Activated naive CD8-positive, alpha-beta T cell treated with anti-CD3 and anti-CD28 coated beads, Interleukin-2, amount 50 U/mL, for 24 hours (primary cell): ENCODE results near the gene PINLYP.
"Not testable (repeated sequence)": the region's sequence is repeated elsewhere in the genome, so short reads cannot be mapped to it uniquely, and the experiment has no call there.

ENCODE experiments used
- ATAC-seq: fragments of 150-1000 bp; cut with Tn5 transposase; one replicate; pipeline ENCODE4 v1.10.0; 2021
- DNase-seq: peaks from one replicate; pipeline ENCODE4 v3.0.0; 2021
- H3K27ac Mint-ChIP-seq: one replicate; pipeline ENCODE4 v1.8.0; 2021; ENCODE audit warnings: mild to moderate bottlenecking, mixed read lengths
- H3K27me3 Mint-ChIP-seq: one replicate; pipeline ENCODE4 v1.8.0; 2021; ENCODE audit warnings: mixed read lengths
- H3K36me3 Mint-ChIP-seq: one replicate; pipeline ENCODE4 v1.8.0; 2021; ENCODE audit warnings: low read depth, mixed read lengths
- H3K4me1 Mint-ChIP-seq: one replicate; pipeline ENCODE4 v1.8.0; 2021; ENCODE audit warnings: mixed read lengths
- H3K4me3 Mint-ChIP-seq: one replicate; pipeline ENCODE4 v1.8.0; 2021; ENCODE audit warnings: mild to moderate bottlenecking, moderate library complexity, mixed read lengths
- H3K9me3 Mint-ChIP-seq: one replicate; pipeline ENCODE4 v1.8.0; 2021; ENCODE audit warnings: mixed read lengths

The PINLYP gene

DNA sequence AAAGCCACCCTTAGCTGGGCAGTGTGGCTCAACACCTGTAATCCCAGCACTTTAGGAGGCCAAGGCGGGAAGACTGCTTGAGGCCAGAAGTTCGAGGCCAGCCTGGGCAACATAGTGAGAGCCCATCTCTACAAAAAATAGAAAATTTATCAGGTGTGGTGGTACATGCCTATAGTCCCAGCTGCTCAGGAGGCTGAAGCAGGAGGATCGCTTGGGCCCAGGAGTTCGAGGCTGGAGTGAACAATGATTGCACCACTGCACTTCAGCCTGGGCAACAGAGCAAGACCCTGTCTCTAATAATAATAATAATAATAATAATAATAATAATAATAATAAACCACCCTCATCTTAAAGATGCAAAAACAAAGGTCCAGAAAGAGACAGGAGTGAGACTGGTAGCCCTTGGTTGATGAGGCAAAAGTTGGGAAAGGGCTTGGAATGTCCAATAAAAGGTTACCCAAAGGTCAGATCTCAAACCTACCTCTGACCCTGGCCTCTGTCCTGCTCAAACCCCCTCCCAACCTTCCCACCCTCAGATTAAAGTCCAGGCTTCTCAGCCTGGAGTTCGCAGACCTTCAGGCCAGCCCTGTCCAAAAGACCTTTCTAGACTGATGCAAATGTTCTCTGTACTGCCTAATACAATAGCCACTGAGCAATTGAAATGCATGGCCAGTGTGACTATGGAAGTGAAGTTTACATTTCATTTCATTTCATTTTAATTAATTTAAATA, 33.5 kb upstream of the PINLYP start:
- H3K36me3 Mint-ChIP-seq: peaks cover 43% of the 10 kb centered on the region
- H3K4me1 Mint-ChIP-seq: no peaks in the 10 kb centered on the region
- DNase-seq (no peak), ATAC-seq (no peak)
- no peak overlapping the region for H3K4me3 Mint-ChIP-seq
- peaks cover 10% of the 10 kb centered on the region for H3K9me3 Mint-ChIP-seq
- no peaks in the 10 kb centered on the region for H3K27me3 Mint-ChIP-seq
- no peak overlapping the region for H3K27ac Mint-ChIP-seq

DNA sequence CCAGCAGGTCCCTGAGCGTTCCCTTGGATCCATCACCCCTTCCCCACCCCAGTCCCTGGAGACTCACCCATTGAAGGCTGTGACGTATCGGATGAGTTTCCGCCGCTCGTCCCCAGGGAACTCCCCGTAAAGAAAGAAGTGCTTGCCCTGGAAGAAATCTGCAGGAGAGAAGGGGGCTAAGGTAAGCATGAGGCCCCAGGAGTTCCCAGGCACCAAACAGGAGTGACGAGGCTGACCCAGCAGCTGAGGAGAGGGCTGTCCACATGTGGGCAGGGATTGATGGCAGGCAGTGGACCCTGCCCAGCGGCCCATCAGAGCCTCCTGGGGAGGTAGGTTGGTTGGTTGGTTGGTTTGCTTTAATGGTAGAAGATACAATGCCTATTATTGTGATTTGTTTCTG, 31.5 kb upstream of the PINLYP start:
- Mint-ChIP-seq H3K4me1 (no peaks in the 10 kb centered on the region), H3K4me3 (no peak overlapping the region), H3K36me3 (peaks cover 28% of the 10 kb centered on the region), H3K27me3 (no peaks in the 10 kb centered on the region), H3K27ac (no peak overlapping the region), H3K9me3 (peaks cover 3% of the 10 kb centered on the region)
- no peak for DNase-seq
- ATAC-seq: no peak

GRCh38 chr19:43545276-43545675, 30.3 kb upstream of the PINLYP start:
- DNase-seq: no peak
- H3K9me3 Mint-ChIP-seq: no peaks in the 10 kb centered on the region
- peaks cover 18% of the 10 kb centered on the region for H3K36me3 Mint-ChIP-seq
- no peak overlapping the region for H3K27ac Mint-ChIP-seq
- H3K4me1 Mint-ChIP-seq: no peaks in the 10 kb centered on the region
- no peak overlapping the region for H3K4me3 Mint-ChIP-seq
- no peaks in the 10 kb centered on the region for H3K27me3 Mint-ChIP-seq
- ATAC-seq: no peak

DNA sequence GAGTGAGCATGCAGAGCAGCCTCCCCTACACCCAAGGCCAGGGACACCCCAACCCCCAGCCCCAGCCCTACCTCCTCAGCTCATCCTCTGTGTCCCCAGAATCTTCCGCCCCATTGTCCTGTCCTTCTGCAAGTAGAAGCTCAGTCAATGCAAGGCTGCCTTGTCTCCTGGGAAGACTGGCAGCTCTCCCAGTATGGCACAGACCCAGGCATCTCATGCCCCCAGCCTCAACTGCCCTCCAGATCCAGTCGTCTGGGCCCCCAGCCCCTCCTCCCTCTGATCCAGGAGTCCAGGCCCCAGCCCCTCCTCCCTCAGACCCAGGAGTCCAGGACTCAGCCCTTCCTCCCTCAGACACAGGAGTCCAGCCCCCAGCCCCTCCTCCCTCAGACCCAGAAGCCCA, 29.6 kb upstream of the PINLYP start:
- no peak for ATAC-seq
- Mint-ChIP-seq H3K9me3 (no peaks in the 10 kb centered on the region), H3K36me3 (peaks cover 14% of the 10 kb centered on the region), H3K4me3 (no peak overlapping the region), H3K27ac (no peak overlapping the region), H3K27me3 (no peaks in the 10 kb centered on the region), H3K4me1 (no peaks in the 10 kb centered on the region)
- DNase-seq: no peak

- no peak overlapping the region for H3K4me3 Mint-ChIP-seq
- no peak overlapping the region for H3K27ac Mint-ChIP-seq
- DNase-seq (no peak), ATAC-seq (no peak)
- peaks cover 10% of the 10 kb centered on the region for H3K36me3 Mint-ChIP-seq
- H3K9me3 Mint-ChIP-seq: no peaks in the 10 kb centered on the region
- H3K27me3 Mint-ChIP-seq: no peaks in the 10 kb centered on the region
- no peaks in the 10 kb centered on the region for H3K4me1 Mint-ChIP-seq
Observed at GRCh38 chr19:43546581-43546980, 29.0 kb upstream of the PINLYP start.

GRCh38 chr19:43547926-43548325, 27.7 kb upstream of the PINLYP start:
- DNase-seq, ATAC-seq, H3K4me1 Mint-ChIP-seq, H3K36me3 Mint-ChIP-seq, H3K4me3 Mint-ChIP-seq, H3K27ac Mint-ChIP-seq, H3K9me3 Mint-ChIP-seq, H3K27me3 Mint-ChIP-seq: not testable (repeated sequence)

GRCh38 chr19:43548706-43549105, 26.9 kb upstream of the PINLYP start:
- no peak overlapping the region for H3K4me3 Mint-ChIP-seq
- H3K27ac Mint-ChIP-seq: no peak overlapping the region
- no peaks in the 10 kb centered on the region for H3K9me3 Mint-ChIP-seq
- H3K36me3 Mint-ChIP-seq: peaks cover 4% of the 10 kb centered on the region
- ATAC-seq (no peak), DNase-seq (no peak)
- no peaks in the 10 kb centered on the region for H3K4me1 Mint-ChIP-seq
- H3K27me3 Mint-ChIP-seq: no peaks in the 10 kb centered on the region

- ATAC-seq (no peak), DNase-seq (no peak)
- no peaks in the 10 kb centered on the region for H3K9me3 Mint-ChIP-seq
- peaks cover 8% of the 10 kb centered on the region for H3K36me3 Mint-ChIP-seq
- H3K4me1 Mint-ChIP-seq: peaks cover 7% of the 10 kb centered on the region
- H3K27me3 Mint-ChIP-seq: no peaks in the 10 kb centered on the region
- H3K4me3 Mint-ChIP-seq: no peak overlapping the region
- H3K27ac Mint-ChIP-seq: no peak overlapping the region
Observed at GRCh38 chr19:43551399-43552197, 24.0 kb upstream of the PINLYP start.

GRCh38 chr19:43552198-43552450, 23.5 kb upstream of the PINLYP start:
- H3K9me3 Mint-ChIP-seq: no peaks in the 10 kb centered on the region
- peaks cover 7% of the 10 kb centered on the region for H3K4me1 Mint-ChIP-seq
- no peak overlapping the region for H3K4me3 Mint-ChIP-seq
- peaks cover 8% of the 10 kb centered on the region for H3K36me3 Mint-ChIP-seq
- ATAC-seq (no peak), DNase-seq (no peak)
- no peaks in the 10 kb centered on the region for H3K27me3 Mint-ChIP-seq
- H3K27ac Mint-ChIP-seq: no peak overlapping the region

DNA sequence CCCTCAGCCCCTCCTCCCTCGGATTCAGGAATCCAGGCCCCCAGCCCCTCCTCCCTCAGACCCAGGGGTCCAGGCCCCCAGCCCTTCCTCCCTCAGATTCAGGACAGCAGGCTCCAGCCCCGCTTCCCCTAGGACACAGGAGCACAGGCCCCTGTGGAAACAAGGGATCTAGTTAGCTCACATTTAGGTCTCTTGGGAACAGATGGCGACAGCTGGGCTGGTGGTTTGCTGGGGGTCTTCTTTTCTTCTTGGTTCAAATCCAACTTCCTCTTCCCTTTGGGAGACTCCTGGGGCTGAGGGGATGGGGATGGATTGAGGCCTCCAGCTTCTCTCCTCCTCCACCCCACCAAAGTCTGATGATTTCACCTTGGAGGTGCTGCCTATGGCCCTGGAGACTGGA, 23.0 kb upstream of the PINLYP start:
- Mint-ChIP-seq H3K4me1 (peaks cover 10% of the 10 kb centered on the region), H3K27me3 (no peaks in the 10 kb centered on the region), H3K9me3 (no peaks in the 10 kb centered on the region), H3K36me3 (peaks cover 11% of the 10 kb centered on the region), H3K27ac (no peak overlapping the region), H3K4me3 (no peak overlapping the region)
- no peak for ATAC-seq
- DNase-seq: no peak

- Mint-ChIP-seq H3K4me3 (no peak overlapping the region), H3K27me3 (no peaks in the 10 kb centered on the region), H3K27ac (no peak overlapping the region), H3K9me3 (no peaks in the 10 kb centered on the region), H3K36me3 (peaks cover 11% of the 10 kb centered on the region), H3K4me1 (peaks cover 10% of the 10 kb centered on the region)
- ATAC-seq (no peak), DNase-seq (no peak)
Observed at GRCh38 chr19:43553656-43554055, 21.9 kb upstream of the PINLYP start.

DNA sequence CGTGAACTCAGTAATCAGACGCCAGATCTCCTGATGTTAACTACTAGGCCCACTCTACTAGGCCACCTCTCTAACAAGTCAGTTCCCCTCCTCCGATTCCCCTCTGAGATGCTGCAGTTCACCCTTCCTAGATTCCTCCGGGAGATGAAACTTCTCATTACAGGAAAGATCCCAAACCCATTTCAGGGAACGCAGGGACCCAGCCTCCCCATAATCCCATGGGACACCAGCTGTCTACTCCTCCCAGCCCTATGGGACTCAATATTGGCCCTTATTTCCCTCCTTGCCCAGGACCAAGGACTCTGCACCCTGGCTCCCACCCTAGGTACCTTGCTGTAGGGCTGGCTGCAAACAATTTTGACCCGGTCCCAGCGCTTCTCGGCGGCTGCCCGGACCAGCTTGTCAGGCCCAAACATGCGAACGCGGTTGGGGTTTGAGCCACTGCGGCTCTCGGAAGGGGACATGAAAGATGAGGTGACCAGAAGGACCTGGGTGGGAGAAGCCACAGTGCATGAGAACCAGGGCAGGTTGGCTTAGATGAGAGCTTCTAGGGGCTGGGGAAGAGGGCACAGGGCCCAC, 21.2 kb upstream of the PINLYP start:
- DNase-seq (no peak), ATAC-seq (no peak)
- no peaks in the 10 kb centered on the region for H3K9me3 Mint-ChIP-seq
- H3K27ac Mint-ChIP-seq: no peak overlapping the region
- peaks cover 10% of the 10 kb centered on the region for H3K4me1 Mint-ChIP-seq
- H3K4me3 Mint-ChIP-seq: no peak overlapping the region
- no peaks in the 10 kb centered on the region for H3K27me3 Mint-ChIP-seq
- H3K36me3 Mint-ChIP-seq: peaks cover 12% of the 10 kb centered on the region

GRCh38 chr19:43555185-43555770, 20.3 kb upstream of the PINLYP start:
- no peaks in the 10 kb centered on the region for H3K27me3 Mint-ChIP-seq
- no peak overlapping the region for H3K27ac Mint-ChIP-seq
- no peaks in the 10 kb centered on the region for H3K9me3 Mint-ChIP-seq
- peaks cover 14% of the 10 kb centered on the region for H3K4me1 Mint-ChIP-seq
- peaks cover 15% of the 10 kb centered on the region for H3K36me3 Mint-ChIP-seq
- ATAC-seq: peak; percentile 81
- no peak overlapping the region for H3K4me3 Mint-ChIP-seq
- peak; percentile 82 for DNase-seq

DNA sequence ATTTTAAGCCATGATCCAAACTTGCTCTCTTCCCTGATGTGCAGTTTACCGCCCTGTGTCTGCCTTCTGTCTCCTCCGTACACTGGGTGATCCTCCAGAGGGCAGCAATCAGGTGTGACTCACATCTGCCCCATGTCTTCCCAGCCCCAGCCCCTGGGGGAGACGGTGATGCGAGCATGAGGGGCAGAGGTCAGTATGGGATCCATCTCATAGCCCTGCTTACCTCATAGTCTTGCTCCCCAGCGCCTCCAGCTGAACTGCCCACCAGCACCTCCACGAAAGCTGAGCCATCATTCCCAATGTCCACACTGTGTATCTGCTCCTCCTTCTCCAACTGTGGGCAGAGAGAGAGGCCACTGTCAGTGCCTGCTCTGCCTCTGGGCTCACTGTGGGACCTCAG, 14.9 kb upstream of the PINLYP start:
- Mint-ChIP-seq H3K36me3 (peaks cover 34% of the 10 kb centered on the region), H3K4me3 (no peak overlapping the region), H3K9me3 (peaks cover 2% of the 10 kb centered on the region), H3K27ac (peak overlapping the region; percentile 96), H3K4me1 (peaks cover 56% of the 10 kb centered on the region), H3K27me3 (no peaks in the 10 kb centered on the region)
- ATAC-seq: peak; percentile 35
- DNase-seq: peak; percentile 24
